Bronchial epithelial cell (primary cell): Measurements from ENCODE around the gene NEDD4L. TPM values are rescaled to one million over a fixed set of nuclear protein-coding genes. Genes with fewer than 3 reads are reported as not detected.

ENCODE experiments used
- DNase-seq: peaks from one replicate; pipeline ENCODE4 v3.0.0-alpha.2; 2010; ENCODE audit warnings: low read depth
- FAIRE-seq: peaks from 2 replicates; lab custom pipeline; 2011; peaks lifted over from hg19 to GRCh38; lab: Jason Lieb, UNC
- H3K27me3 ChIP-seq: 2 replicates; pipeline ENCODE4 v1.5.1; 2011; ENCODE audit warnings: low read length; ENCODE audit not compliant: control insufficient read depth, insufficient read depth
- H3K36me3 ChIP-seq: 2 replicates; pipeline ENCODE4 v1.5.1; 2011; ENCODE audit warnings: low read length; ENCODE audit not compliant: control insufficient read depth, insufficient read depth
- H3K4me3 ChIP-seq: 2 replicates; pipeline ENCODE4 v1.5.1; 2011; ENCODE audit warnings: mild to moderate bottlenecking, low read depth, low read length, control low read depth
- total RNA-seq: library from RNA; depleted of rRNA; stranded (reverse); fragments of >200 nt; gene quantifications from 2 replicates; pipeline ENCODE4 v1.2.1, GENCODE V29; 2014
- TF ChIP-seq, protein P1 (sequence below): IDR thresholded peaks from 2 replicates; pipeline ENCODE4 v1.5.1; 2011; ENCODE audit warnings: mild to moderate bottlenecking, moderate library complexity, low read length, control low read depth, inconsistent platforms; ENCODE audit not compliant: insufficient read depth, severe bottlenecking

The NEDD4L gene
- total RNA-seq, 1 donor from 2014 or later = 11.3 TPM

DNA sequence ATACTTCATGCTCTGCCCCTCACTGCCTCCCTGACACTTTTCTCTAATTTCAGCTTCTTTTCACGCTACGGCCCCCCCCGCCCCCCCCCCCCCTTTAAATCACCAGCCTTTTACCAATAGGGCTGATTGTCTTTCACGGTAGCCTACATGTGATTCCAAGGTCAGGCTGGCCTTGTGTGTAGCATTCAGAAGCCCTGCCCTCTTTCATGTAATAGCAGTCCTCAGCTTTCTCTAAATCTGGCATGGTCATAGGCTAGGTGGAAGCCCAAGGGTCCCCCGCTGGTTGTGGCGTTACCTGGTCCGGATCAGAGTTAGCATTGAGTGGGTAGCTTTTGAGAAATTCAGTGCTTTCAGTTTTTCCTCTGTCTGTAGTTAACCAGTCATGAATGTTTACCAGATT lies 303.1 kb downstream of the NEDD4L start:
- no peak for FAIRE-seq
- Histone ChIP-seq H3K4me3 (no peak overlapping the region), H3K36me3 (peaks cover 13% of the 10 kb centered on the region), H3K27me3 (no peaks in the 10 kb centered on the region)
- DNase-seq = no peak
- TF ChIP-seq, protein P1, sequence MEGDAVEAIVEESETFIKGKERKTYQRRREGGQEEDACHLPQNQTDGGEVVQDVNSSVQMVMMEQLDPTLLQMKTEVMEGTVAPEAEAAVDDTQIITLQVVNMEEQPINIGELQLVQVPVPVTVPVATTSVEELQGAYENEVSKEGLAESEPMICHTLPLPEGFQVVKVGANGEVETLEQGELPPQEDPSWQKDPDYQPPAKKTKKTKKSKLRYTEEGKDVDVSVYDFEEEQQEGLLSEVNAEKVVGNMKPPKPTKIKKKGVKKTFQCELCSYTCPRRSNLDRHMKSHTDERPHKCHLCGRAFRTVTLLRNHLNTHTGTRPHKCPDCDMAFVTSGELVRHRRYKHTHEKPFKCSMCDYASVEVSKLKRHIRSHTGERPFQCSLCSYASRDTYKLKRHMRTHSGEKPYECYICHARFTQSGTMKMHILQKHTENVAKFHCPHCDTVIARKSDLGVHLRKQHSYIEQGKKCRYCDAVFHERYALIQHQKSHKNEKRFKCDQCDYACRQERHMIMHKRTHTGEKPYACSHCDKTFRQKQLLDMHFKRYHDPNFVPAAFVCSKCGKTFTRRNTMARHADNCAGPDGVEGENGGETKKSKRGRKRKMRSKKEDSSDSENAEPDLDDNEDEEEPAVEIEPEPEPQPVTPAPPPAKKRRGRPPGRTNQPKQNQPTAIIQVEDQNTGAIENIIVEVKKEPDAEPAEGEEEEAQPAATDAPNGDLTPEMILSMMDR = no peak

DNA sequence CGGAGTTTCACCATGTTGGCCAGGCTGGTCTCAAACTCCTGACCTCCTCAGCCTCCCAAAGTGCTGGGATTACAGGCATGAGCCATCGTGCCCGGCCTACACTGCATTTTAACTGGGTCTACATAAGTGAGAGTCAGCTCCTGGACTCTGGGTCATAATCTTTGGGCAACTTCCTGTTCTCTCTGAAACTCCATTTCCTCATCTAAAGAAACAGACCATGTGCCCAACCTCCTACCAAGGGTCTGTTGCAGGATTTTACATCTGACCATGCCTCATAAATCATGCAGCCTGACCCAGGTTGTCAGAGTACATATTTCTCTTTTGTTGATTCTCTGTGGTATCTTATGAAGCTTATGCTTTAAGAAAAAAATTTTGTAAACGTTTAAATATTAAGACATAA lies 304.5 kb downstream of the NEDD4L start:
- Histone ChIP-seq H3K27me3 (no peaks in the 10 kb centered on the region), H3K36me3 (peaks cover 11% of the 10 kb centered on the region), H3K4me3 (no peak overlapping the region)
- TF ChIP-seq, protein P1 = no peak
- DNase-seq (no peak), FAIRE-seq (no peak)

- H3K4me3 ChIP-seq = no peak overlapping the region
- TF ChIP-seq, protein P1 = no peak
- no peaks in the 10 kb centered on the region for H3K27me3 ChIP-seq
- DNase-seq (no peak), FAIRE-seq (no peak)
- H3K36me3 ChIP-seq = peaks cover 11% of the 10 kb centered on the region
Observed at GRCh38 chr18:58348951-58349350, 304.9 kb downstream of the NEDD4L start.

DNA sequence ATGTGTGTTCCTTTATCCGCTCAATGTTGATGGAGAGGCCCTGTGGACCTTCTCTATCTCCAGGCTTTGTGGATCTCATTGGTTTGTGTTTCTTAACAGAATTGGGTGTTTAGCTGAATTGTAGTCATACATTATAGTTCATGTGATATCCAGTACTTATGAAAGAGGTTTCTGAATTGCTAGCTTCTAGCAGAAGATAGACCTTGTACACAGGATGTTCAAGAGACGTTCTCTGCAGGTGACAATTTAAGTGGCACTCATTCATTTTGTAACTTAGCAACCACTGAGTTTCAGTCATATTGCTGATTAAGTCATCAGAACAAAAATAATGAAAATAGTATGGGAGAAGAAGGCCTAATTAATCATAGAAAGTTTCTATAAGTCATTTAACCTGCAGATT lies 305.6 kb downstream of the NEDD4L start:
- H3K36me3 ChIP-seq = peaks cover 11% of the 10 kb centered on the region
- no peak for DNase-seq
- no peak overlapping the region for H3K4me3 ChIP-seq
- no peaks in the 10 kb centered on the region for H3K27me3 ChIP-seq
- FAIRE-seq = no peak
- TF ChIP-seq, protein P1 = no peak

- TF ChIP-seq, protein P1 = no peak
- FAIRE-seq = no peak
- peaks cover 12% of the 10 kb centered on the region for H3K36me3 ChIP-seq
Observed at GRCh38 chr18:58350526-58350925, 306.5 kb downstream of the NEDD4L start.

DNA sequence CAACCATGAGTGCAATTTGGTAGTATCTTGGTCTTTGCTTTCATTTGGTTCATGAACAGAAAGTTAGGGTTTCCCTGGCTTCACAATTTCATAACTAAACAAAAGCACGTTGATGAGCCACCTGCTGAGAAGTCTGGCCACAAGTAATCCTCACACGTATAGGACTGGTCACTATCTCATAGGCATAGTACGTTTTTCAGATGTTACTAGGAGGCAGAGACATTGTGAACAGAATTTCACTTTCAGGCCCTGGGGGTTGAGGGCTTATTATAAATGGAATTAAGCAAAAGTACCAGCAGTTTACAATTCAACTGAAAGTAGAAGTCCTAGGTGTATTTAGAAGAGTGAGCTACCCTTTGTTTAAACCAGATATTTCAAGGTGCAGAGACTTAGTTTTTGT lies 307.8 kb downstream of the NEDD4L start:
- no peak for FAIRE-seq
- TF ChIP-seq, protein P1 = no peak
- peaks cover 12% of the 10 kb centered on the region for H3K36me3 ChIP-seq
- H3K4me3 ChIP-seq = no peak overlapping the region
- H3K27me3 ChIP-seq = no peaks in the 10 kb centered on the region
- no peak for DNase-seq

More at GRCh38 chr18:58350526-58350925, 306.5 kb downstream of the NEDD4L start:
- DNase-seq = peak; percentile 26
- H3K27me3 ChIP-seq = no peaks in the 10 kb centered on the region
- H3K4me3 ChIP-seq = no peak overlapping the region
